ENCODE results near the gene MMS22L. TPM values are rescaled to one million over a fixed set of nuclear protein-coding genes. Genes with fewer than 3 reads are reported as not detected.
"Not testable (repeated sequence)": the region's sequence is repeated elsewhere in the genome, so short reads cannot be mapped to it uniquely, and the experiment has no call there.

MMS22L gene
- polyA plus RNA-seq, 3 donors = 1.1 to 1.6 (median 1.5) TPM

- no peak overlapping the region for H3K27ac ChIP-seq (ENCODE audit: low read depth, low read length)
Observed at GRCh38 chr6:97160280-97160679, 122.7 kb downstream of the MMS22L start.

- H3K27ac ChIP-seq (ENCODE audit: low read depth, low read length) = not testable (repeated sequence)
- WGBS, 3 donors = 96 to 99% (median 98%) methylated on average over 5 of the region's 5 CpGs
Observed at GRCh38 chr6:97155447-97155846, 127.6 kb downstream of the MMS22L start.

GRCh38 chr6:97154015-97154414, 129.0 kb downstream of the MMS22L start:
- 94 to 97% (median 96%) methylated on average over 3 of the region's 3 CpGs for WGBS, 3 donors
- H3K27ac ChIP-seq (ENCODE audit: low read depth, low read length) = no peak overlapping the region

DNA sequence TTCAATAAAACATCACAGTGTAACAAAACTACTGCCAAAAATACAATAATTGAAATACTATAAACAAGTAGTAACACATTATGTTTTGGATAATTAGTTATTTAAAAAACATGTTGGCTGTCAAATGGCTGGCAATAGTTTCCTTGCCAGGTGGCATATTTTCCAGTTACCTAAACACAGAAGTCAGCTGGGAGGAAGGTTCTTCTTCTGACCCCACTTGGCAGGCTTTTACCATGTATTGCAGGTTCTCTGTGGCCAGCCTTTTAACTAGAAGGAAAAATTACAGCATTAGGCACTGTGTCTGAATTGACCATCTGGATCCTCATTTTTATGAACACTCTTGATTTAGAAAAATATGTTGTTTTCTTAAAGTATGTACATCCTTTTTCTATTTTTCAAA, 131.4 kb downstream of the MMS22L start:
- no peak overlapping the region for H3K27ac ChIP-seq (ENCODE audit: low read depth, low read length)

DNA sequence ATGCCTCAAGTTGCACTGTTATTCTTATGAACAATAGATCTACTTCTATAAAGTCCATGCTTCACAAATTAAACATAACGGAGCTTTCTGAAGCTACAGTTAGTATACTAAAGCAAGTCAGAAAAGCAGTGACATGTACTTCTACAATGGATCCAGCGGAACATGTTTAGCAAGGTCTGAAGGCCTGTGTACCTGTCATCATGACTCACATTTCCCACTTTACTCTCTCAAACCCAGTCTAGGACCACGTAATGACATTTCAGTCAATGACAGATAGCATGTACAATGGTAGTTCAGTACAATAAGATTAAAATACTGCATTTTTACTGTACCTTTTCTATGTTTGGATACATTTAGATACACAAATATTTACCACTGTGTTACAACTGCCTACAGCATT, 132.1 kb downstream of the MMS22L start:
- 92 to 99% (median 94%) methylated on average over 3 of the region's 3 CpGs for WGBS, 3 donors
- H3K27ac ChIP-seq (ENCODE audit: low read depth, low read length) = no peak overlapping the region

- WGBS, 3 donors = 98 to 100% (median 98%) methylated on average over 1 of the region's 1 CpG
- H3K27ac ChIP-seq (ENCODE audit: low read depth, low read length) = no peak overlapping the region
Observed at GRCh38 chr6:97147421-97147820, 135.6 kb downstream of the MMS22L start.

DNA sequence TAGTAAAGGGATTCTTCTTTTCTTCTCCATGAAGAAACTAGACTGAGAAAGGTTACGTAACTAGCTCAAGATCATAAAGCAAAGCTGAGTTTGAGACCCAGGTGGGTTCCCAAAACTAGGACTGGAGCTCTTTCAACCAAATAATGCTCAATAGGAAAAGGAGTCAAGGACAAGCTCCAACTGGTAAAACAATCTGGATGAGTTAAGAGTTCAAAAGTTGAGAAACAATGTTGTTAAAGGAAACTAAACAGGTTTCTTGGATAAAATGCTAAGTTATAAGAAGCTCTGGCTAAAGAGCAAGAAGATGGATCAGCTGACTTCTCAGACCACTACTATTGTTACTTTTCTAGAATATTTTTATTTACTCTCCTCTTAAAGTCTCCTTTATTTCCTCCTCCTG, 137.3 kb downstream of the MMS22L start:
- WGBS, 3 donors = 98 to 100% (median 100%) methylated on average over 1 of the region's 1 CpG
- no peak overlapping the region for H3K27ac ChIP-seq (ENCODE audit: low read depth, low read length)

DNA sequence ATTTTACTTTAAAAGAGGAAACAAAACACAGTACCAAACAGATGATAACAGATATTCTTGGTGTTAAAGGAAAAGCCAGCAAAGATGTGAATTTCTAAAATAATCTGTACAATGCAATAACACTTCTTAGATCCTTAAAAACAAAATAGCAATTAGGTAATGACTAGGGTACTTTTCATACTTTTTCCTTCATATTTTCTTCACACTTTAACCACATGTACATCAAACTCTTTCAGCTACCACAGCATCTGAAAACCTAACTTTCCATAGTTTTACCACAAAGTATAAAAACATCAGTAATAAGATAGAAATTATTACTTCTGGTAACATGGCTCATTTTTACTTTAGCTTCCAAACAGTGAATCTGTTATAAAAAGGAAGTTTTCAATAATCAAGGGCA, 141.3 kb downstream of the MMS22L start:
- H3K27ac ChIP-seq (ENCODE audit: low read depth, low read length) = no peak overlapping the region

DNA sequence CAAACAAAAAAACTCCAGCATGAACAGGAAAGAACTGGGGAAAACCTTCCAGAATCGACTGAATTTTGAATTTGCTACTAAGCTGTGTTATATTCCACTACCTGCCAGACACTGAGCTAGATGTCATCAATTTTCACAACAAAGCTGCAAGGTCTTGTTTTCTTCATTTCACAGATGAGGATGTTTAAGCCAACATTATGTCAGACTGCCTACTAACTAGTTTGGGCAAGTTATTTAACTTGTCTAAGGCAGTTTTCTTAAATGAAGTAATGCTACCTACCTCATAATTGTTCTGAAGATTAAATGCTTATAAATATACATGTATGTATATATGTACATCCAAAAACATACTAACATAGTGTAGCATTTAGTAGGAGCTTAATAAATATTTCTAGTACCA, 144.4 kb downstream of the MMS22L start:
- 83 to 94% (median 90%) methylated on average over 1 of the region's 1 CpG for WGBS, 3 donors
- H3K27ac ChIP-seq (ENCODE audit: low read depth, low read length) = no peak overlapping the region

DNA sequence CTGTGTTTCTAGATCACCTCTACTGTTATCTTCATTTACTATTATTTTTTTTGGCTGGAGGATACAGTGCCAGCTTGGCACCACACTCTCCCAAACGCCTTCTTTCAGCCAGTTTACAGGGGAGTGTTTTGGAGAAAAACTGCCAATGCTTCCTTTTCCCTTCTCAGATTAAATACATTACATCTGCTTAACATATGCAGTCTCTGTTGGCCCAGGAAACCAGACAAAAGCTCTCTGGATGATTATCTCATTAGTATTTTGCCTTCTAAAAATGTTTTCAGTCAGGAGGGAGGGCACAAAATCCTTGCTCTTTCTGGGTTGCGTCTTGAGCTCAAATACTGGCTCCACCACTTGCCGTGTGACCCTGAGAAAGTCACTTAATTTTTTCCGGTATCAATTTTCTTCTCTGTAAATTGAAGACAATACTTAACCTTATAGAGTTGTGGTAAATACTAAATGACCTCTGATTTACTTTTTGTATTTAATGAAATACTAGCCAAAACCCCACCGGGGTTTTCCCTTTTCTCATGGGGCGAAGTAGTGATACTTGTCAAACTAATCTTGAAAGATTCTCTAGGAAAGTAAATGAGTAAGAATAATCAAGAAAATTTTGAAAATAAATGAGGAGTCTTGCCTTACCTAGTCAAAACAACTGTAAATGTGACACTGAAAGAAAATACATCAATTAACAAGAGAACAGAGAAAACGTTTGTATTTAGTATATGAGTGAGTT, 146.2 kb downstream of the MMS22L start:
- whole genome bisulfite sequencing, 3 donors = 76 to 83% (median 78%) methylated on average over 7 of the region's 7 CpGs
- H3K27ac ChIP-seq (ENCODE audit: low read depth, low read length) = no peak overlapping the region

- no peak overlapping the region for H3K27ac ChIP-seq (ENCODE audit: low read depth, low read length)
- 36 to 60% (median 42%) methylated on average over 1 of the region's 1 CpG for WGBS, 3 donors
Observed at GRCh38 chr6:97133067-97133466, 149.9 kb downstream of the MMS22L start.

DNA sequence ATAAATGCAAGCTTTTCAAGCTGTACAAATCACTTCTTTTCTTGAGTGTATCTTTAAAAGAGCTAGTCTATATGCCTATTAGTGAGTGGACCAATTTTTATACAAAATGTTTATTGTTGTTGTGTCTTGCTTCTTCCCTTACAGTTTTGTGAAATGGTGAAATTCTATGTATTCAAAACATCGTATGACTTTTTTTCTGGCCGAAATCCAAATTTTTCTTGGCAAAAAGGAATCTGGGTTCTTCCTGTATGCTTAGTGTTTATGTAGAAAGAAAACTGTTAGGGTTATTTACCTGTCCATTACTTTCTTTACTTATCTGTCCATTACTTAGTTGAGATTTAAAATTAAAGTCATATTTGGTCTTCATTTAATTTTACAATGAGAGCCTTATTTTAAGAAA, 153.9 kb downstream of the MMS22L start:
- WGBS, 3 donors = 49 to 55% (median 54%) methylated on average over 2 of the region's 2 CpGs
- H3K27ac ChIP-seq (ENCODE audit: low read depth, low read length) = no peak overlapping the region

DNA sequence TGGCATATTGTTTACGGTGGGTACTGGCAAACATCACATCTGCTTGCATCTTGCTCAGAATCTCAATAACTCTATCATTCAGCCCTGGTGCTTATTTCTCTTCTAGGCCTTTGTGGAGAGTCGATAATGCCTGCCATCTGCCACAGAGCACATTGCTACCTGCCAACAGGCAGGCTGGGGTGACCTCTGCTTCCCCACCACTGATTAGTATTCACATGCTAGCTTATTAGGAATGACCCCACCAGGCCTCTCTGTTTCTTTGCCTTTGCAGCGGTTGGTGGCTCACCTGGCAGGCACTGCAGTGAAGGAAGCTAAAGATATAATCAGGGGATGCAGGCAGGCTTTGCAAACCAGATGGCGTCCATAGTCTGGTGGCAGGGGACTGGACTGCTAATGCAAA, 154.5 kb downstream of the MMS22L start:
- H3K27ac ChIP-seq (ENCODE audit: low read depth, low read length) = no peak overlapping the region
- whole genome bisulfite sequencing, 3 donors = 68 to 81% (median 69%) methylated on average over 4 of the region's 4 CpGs

- no peak overlapping the region for H3K27ac ChIP-seq (ENCODE audit: low read depth, low read length)
- 63 to 67% (median 65%) methylated on average over 3 of the region's 3 CpGs for WGBS, 3 donors
Observed at GRCh38 chr6:97123652-97124051, 159.4 kb downstream of the MMS22L start.

- no peak overlapping the region for H3K27ac ChIP-seq (ENCODE audit: low read depth, low read length)
- 72 to 80% (median 75%) methylated on average over 3 of the region's 3 CpGs for WGBS, 3 donors
Observed at GRCh38 chr6:97123112-97123511, 159.9 kb downstream of the MMS22L start.

- no peak overlapping the region for H3K27ac ChIP-seq (ENCODE audit: low read depth, low read length)
- 99 to 100% (median 100%) methylated on average over 2 of the region's 2 CpGs for WGBS, 3 donors
Observed at GRCh38 chr6:97120511-97120910, 162.5 kb downstream of the MMS22L start.

DNA sequence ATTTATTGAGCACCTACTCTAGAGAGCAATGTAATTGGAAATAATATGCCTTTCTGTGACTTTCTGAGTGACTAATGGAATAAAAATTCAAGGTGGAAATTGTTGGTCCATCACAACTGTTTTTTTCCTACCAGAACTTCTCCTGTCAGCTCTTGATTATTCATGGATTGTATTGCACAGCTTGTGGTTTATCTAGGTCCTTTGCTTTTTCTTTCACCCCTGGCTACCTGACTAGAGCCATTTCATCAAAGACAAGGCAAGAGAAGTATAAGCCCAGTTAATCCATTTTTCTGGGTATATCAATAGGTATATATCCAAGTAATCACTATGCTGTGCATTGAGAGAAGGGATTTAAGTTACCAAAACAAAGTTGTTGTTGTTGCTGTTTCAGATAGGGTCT, 168.4 kb downstream of the MMS22L start:
- no peak overlapping the region for H3K27ac ChIP-seq (ENCODE audit: low read depth, low read length)

- 81 to 92% (median 84%) methylated on average over 1 of the region's 1 CpG for WGBS, 3 donors
Observed at GRCh38 chr6:97113170-97113569, 169.8 kb downstream of the MMS22L start.

GRCh38 chr6:97111243-97111642, 171.8 kb downstream of the MMS22L start:
- WGBS, 3 donors = 94 to 96% (median 96%) methylated on average over 8 of the region's 8 CpGs
- no peak overlapping the region for H3K27ac ChIP-seq (ENCODE audit: low read depth, low read length)

More at GRCh38 chr6:97113170-97113569, 169.8 kb downstream of the MMS22L start:
- H3K27ac ChIP-seq (ENCODE audit: low read depth, low read length) = no peak overlapping the region

DNA sequence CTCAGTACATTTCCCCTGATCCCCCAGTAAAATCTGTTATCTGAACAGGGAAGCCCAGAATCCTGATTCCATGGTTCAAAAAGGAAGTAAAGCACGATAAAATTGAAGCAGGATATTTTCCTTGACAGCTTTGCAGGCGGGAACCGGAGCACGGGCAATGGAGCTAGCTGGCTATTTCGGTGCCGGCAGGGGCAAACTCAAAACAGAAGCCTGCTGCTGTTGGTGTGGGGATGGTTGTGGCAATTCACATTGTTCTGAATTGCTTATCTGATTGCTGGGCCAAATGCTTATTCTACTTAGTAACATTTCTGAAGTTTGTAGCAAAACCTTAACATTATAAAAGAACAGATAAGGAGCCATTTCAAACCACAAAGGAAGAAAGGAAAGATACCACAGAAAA, 172.4 kb downstream of the MMS22L start:
- 41 to 79% (median 60%) methylated on average over 6 of the region's 6 CpGs for WGBS, 3 donors
- no peak overlapping the region for H3K27ac ChIP-seq (ENCODE audit: low read depth, low read length)

DNA sequence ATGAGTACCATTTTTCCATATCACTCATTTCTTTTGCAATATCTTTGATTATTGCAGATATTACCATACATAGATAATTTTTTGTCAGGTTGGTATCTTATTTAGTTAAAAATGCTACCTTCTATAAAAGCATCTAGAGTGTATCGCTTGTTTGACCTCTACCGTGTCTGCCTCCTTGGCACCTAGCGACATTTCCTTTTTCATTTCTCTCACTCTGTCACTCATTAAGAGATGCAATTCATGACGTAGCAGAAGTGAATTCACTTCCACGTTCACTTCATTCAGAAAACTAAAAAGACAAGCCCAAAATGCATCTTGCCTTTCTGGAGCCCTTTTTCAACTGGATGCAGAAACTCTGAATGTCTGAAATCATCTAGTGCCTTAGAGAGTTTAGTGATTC, 172.9 kb downstream of the MMS22L start:
- H3K27ac ChIP-seq (ENCODE audit: low read depth, low read length) = no peak overlapping the region
- 46 to 72% (median 54%) methylated on average over 5 of the region's 5 CpGs for WGBS, 3 donors

All from adipose tissue (tissue), 3 donors.